Activated CD8-positive, alpha-beta memory T cell treated with anti-CD3 and anti-CD28 coated beads, Interleukin-2, amount 50 U/mL, for 24 hours (primary cell): Measurements from ENCODE around the gene MTCH2.
A peak's percentile ranks its signal among the peaks of the same experiment; 100 is the strongest.
"Not testable (repeated sequence)": the region's sequence is repeated elsewhere in the genome, so short reads cannot be mapped to it uniquely, and the experiment has no call there.

ENCODE experiments used
- DNase-seq: peaks from one replicate; pipeline ENCODE4 v3.0.0-alpha.2; 2020; ENCODE audit errors: extremely low read depth

Gene MTCH2

GRCh38 chr11:47642099-47642855, at the start of gene MTCH2:
Gene MTCH2, minus strand, starts transcription at chr11:47642559. Its CDS starts 94 bp downstream, at chr11:47642465.
- DNase-seq: peak; percentile 90

DNA sequence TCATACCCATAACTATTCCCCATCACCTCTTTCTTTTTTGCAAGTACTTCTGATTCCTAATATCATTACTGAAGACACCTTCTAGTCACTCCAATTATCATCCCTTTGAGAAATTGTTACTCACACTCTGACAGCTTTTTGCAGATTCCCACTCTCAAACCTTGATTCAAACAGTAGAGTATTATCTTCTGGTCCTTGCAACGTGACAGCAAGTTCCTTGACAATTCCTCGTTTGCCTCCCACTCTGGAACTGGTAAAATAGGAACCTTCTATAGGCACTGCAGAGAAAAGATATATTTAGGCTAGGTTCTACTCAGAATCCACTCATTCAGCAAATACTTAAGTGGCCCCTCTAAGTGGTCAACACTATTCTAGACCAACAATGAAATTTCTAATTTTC, 49.6 kb upstream of the MTCH2 start:
- DNase-seq: no peak

GRCh38 chr11:47689480-47689879, 47.1 kb upstream of the MTCH2 start:
- no peak for DNase-seq

GRCh38 chr11:47688991-47689390, 46.6 kb upstream of the MTCH2 start:
- DNase-seq: no peak

- no peak for DNase-seq
Observed at GRCh38 chr11:47688111-47688510, 45.8 kb upstream of the MTCH2 start.

GRCh38 chr11:47686704-47687103, 44.3 kb upstream of the MTCH2 start:
- DNase-seq: not testable (repeated sequence)

DNA sequence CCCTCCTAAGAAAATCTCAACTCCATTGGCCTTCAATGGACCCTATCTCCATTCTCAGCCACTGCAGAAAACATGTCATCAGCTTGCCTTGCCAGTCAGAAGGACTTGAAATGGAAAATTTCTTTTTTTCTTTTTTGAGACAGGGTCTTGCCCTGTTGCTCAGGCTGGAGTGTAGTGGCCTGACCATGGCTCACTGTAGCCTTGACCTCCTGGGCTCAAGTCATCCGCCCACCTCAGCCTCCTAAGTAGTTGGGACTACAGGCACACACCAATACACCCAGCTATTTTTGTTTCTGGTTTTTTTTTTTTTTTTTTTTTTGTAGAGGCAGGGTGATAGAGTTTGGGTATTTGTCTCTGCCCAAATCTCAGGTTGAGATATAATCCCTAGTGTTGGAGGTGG, 43.8 kb upstream of the MTCH2 start:
- DNase-seq: no peak

GRCh38 chr11:47675851-47676250, 33.5 kb upstream of the MTCH2 start:
- no peak for DNase-seq

DNA sequence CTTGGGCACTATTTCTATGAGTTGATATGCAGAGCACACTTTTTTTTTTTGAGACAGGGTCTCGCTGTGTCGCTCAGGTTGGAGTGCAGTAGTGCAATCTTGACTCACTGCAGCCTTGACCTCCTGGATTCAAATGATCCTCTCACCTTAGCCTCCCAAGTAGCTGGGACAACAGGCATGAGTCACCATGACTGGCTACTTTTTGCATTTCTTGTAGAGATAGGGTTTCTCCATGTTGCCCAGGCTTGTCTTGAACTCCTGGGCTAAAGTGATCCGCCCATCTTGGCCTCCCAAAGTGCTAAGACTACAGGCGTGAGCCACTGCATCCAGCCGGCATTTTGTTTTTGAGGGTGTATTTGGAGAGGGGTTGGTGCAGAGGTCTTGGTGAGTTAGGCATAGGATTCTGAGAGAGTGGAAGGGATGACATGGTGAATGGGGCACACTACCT, 29.9 kb upstream of the MTCH2 start:
- DNase-seq: no peak

GRCh38 chr11:47669856-47670255, 27.5 kb upstream of the MTCH2 start:
- DNase-seq: no peak

DNA sequence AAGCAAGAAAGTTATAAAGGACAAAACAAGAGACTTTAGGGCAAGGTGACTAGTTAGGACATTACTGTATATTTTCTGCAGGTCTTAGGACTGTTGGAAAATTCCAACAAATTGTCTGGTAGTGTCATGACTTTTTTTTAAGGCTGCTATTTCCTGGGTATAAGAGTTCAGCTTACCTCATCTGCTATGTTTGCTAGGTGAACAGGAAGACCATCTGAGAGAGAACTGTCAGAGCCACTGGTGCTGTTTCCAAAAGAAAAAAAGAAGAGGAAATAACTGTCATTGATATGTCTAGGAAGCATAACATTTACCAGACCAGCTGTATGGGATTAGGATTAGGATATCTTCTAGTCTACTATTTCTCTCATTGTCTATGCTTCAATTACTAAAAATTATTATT, 26.3 kb upstream of the MTCH2 start:
- DNase-seq: no peak

DNA sequence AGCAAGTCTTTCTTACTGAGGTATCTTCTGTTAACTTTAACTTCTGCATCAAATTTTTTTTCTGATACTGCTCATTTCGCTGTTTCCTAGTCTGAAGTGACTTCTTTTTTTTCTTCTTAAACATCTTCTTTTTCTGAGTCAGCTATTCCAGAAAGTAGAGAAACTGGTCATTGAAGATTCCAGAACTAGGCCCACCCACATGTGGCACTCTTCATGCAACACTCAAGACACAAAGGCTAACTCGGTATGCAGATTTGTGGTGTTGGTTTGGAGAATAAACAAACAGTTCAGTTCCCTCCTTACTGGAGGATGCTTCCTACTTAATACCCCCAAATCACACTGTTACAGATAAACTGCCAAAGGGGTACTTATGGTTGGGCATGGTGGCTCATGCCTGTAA, 25.2 kb upstream of the MTCH2 start:
- no peak for DNase-seq

GRCh38 chr11:47667135-47667534, 24.8 kb upstream of the MTCH2 start:
- DNase-seq: no peak

GRCh38 chr11:47664936-47665335, 22.6 kb upstream of the MTCH2 start:
- not testable (repeated sequence) for DNase-seq

GRCh38 chr11:47661245-47661644, 18.9 kb upstream of the MTCH2 start:
- DNase-seq: no peak

GRCh38 chr11:47659276-47659675, 16.9 kb upstream of the MTCH2 start:
- DNase-seq: no peak

- no peak for DNase-seq
Observed at GRCh38 chr11:47656260-47656885, 14.0 kb upstream of the MTCH2 start.

DNA sequence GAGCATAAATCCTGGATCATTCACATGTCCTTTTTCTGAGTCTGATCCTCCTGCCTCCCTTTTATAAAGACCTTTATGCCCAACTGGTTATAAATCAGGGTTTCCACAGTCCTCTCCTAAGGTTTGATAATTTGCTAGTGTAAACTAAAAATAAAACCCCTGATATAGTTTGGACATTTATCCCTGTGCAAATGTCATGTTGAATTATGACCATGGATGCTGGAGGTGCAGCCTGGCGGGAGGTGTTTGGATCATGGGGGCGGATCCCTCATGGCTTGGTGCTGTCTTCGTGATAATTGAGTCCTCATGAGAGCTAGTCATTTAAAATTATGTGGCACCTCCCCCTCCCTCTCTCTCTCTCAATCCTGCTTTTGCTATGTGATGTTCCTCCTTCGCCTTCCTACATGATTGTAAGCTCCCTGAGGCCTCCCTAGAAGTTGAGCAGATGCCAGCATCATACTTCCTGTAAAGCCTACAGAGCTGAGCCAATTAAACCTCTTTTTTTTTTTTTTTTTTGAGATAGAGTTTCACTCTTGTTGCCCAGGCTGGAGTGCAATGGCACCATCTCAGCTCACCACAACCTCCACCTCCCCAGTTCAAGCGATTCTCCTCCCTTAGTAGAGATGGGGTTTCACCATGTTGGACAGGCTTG, 9.6 kb upstream of the MTCH2 start:
- DNase-seq: no peak

- DNase-seq: no peak
Observed at GRCh38 chr11:47649276-47649675, 6.9 kb upstream of the MTCH2 start.

DNA sequence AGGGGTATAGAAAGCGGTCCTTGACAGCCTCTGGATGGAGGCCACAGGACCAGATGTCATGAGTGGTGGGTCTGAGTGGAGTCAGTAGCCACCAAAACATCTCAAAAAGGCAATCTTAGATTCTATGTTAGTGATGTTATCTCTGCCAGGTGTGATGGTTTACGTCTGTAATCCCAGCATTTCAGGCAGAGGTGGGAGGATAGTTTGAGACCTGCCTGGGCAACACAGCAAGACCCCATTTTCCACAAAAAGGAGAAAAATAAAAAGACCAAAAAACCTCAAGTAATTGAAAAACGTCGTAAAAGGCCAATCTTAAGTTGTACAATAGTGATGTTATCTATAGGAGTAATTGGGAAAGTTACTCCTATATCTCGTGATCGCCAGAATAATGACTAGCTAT, 3.7 kb upstream of the MTCH2 start:
- no peak for DNase-seq

- DNase-seq: no peak
Observed at GRCh38 chr11:47645500-47645899, 3.1 kb upstream of the MTCH2 start.

GRCh38 chr11:47641600-47642098, 710 bp downstream of the MTCH2 start:
- DNase-seq: no peak

DNA sequence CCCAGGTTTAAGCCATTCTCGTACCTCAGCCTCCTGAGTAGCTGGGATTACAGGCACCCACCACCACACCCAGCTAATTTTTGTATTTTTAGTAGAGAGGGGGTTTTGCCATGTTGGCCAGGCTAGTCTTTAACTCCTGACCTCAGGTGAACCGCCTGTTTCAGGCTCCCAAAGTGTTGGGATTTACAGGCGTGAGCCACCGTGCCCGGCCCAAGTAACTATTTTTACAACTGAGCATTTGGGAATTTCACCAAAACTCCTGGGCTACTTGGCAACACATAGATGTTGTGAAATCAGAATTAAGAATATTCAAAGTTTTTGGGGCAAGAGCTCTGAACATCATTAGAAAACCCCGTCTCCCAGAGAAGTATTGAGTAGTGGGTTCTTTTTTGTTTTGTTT, 1.9 kb downstream of the MTCH2 start:
- not testable (repeated sequence) for DNase-seq
